Activated T-helper 2 cell treated with anti-CD3 and anti-CD28 coated beads, Interferon-gamma antibody, Interleukin-2, Interleukin-4, amounts not matched to agents 10 μg/mL and 5 μg/mL and 100 μg/mL, durations not matched to agents 14 hours and 24 hours and 36 hours (primary cell): ENCODE results near the gene DBNL. TPM values are rescaled to one million over a fixed set of nuclear protein-coding genes. Genes with fewer than 3 reads are reported as not detected.

Experiments
- DNase-seq: peaks from one replicate; pipeline ENCODE4 v3.0.0; 2021; ENCODE audit warnings: low spot score
- H3K27ac Mint-ChIP-seq: one replicate; pipeline ENCODE4 v1.8.0; 2021; ENCODE audit warnings: mixed read lengths
- H3K27me3 Mint-ChIP-seq: one replicate; pipeline ENCODE4 v1.8.0; 2021; ENCODE audit warnings: low read depth, mixed read lengths
- H3K36me3 Mint-ChIP-seq: one replicate; pipeline ENCODE4 v1.8.0; 2021; ENCODE audit warnings: low read depth, mixed read lengths
- H3K4me1 Mint-ChIP-seq: one replicate; pipeline ENCODE4 v1.8.0; 2021; ENCODE audit warnings: low read depth, mixed read lengths
- H3K4me3 Mint-ChIP-seq: one replicate; pipeline ENCODE4 v1.8.0; 2021; ENCODE audit warnings: low read depth, mild to moderate bottlenecking, moderate library complexity, mixed read lengths
- H3K9me3 Mint-ChIP-seq: one replicate; pipeline ENCODE4 v1.8.0; 2021; ENCODE audit warnings: mixed read lengths
- intact Hi-C: fragments of 100-400 bp; cut with micrococcal nuclease; formaldehyde crosslinking; loops from one replicate; pipeline ENCODE4 v1.15.1; 2023
- total RNA-seq: library from RNA; stranded (reverse); gene quantifications from 2 replicates; pipeline ENCODE4 v1.2.3, GENCODE V29; 2022

The DBNL gene
- total RNA-seq, 1 donor from 2014 or later = 143 TPM

DNA sequence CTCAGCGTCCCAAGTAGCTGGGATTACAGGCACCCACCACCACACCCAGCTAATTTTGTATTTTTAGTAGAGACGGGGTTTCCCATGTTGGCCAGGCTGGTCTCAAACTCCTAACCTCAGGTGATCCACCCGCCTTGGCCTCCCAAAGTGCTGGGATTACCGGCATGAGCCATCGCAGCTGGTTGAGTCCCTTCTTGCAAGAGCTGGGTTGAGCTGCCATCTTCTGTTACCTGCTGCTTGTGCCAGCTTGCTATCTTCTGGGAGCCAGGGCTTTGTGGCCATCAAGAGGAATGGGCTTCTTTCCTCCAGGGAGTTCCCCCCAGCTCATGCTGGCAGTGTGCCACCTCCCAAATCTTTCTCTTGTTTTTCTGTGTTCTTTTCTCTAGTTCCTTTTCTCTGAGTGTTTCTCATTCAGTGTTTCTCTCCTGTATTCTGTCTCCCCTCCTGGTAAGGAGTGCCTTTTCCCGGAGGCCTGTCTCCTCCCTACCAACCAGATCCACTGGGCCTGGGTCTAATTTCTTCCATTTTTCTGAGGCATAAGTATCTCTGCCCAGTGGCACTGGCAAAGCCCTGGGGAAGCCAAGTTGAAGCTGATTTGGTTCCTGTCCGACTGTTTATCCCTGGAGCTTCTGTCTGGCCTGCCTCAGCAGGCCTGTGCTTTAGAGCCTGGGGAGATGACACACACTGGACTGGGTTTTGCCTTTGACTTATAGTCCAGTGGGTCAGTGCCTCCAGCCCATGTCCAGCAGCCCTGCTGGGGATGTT lies 3.7 kb downstream of the DBNL start:
- Mint-ChIP-seq H3K27me3 (no peaks in the 10 kb centered on the region), H3K36me3 (peaks cover 69% of the 10 kb centered on the region), H3K4me3 (no peak overlapping the region), H3K4me1 (peaks cover 33% of the 10 kb centered on the region), H3K9me3 (no peaks in the 10 kb centered on the region), H3K27ac (no peak overlapping the region)
- intact Hi-C loops = no loop called here
- DNase-seq = no peak

DNA sequence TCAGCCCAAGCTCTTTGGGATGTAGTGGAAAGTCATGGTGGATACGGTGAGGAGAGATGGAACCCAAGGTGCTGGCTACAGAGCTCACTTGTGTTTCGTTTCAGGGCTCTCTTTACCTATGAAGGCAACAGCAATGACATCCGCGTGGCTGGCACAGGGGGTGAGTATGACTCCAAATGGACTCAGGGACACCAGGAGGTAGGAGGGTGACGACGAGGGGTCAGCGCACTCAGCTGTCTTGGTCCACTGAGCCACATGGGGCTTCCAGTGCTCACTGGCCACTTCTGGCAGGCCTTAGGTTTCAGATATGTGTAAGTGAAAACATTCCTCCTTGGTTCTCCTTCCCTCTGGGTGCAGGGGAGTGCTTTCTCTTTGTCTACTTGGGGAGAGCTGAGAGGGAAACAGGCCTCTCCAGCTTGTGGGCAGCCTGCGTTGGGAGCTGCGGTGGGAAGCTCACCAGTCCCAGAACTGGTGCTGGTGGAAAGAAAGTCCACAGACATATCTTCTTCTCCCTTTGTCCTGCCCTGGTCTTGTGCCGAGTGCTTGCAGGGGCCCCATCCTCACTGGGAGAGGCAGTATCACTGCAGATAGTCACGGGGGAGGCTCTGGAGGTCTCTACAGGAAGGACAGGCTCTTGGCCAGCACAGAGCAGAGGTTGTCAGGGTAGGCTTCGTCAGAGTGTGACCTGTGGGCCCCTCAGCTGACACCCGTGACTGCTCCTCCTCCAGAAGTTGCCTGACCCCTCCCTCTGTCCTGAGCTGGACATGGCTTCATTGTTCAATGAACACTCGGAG lies 5.8 kb downstream of the DBNL start:
- H3K36me3 Mint-ChIP-seq = peaks cover 72% of the 10 kb centered on the region
- no peaks in the 10 kb centered on the region for H3K9me3 Mint-ChIP-seq
- no peak for DNase-seq
- intact Hi-C loops = no loop called here
- H3K4me3 Mint-ChIP-seq = no peak overlapping the region
- no peaks in the 10 kb centered on the region for H3K27me3 Mint-ChIP-seq
- H3K27ac Mint-ChIP-seq = no peak overlapping the region
- peaks cover 29% of the 10 kb centered on the region for H3K4me1 Mint-ChIP-seq

DNA sequence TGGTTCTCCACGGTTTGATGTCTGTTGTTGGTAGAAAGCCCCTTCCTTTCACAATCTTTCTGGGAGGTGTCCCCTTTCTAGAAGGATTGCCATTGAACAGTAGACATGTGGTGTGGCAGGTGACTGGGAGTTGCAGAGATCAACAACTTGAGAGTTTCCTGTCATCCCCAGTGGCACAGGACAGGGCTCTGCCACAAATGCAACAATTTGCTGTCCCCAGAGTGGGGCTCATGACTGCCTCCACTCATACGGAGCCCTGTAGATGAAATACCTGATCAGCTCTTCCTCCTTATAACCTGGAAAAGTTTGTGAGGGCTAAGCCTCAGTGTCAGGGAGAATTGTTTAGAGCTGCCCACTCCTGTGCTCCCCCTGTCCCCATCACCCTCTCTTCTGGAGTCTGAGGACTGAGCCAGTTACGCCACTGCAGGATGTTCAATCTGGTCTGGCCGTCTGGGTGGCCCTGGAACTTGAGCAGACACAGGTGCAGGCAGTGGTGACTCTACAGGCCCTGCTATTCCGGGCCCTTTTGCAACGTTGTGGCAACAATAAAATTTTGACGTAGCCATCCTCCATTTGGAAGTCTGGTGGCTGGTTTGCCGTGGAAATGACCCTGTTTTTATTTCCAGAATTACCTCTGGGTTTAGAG lies 6.5 kb downstream of the DBNL start:
- no peak for DNase-seq
- no peak overlapping the region for H3K27ac Mint-ChIP-seq
- H3K4me3 Mint-ChIP-seq = no peak overlapping the region
- intact Hi-C loops = no loop called here
- H3K4me1 Mint-ChIP-seq = peaks cover 22% of the 10 kb centered on the region
- H3K27me3 Mint-ChIP-seq = no peaks in the 10 kb centered on the region
- no peaks in the 10 kb centered on the region for H3K9me3 Mint-ChIP-seq
- peaks cover 72% of the 10 kb centered on the region for H3K36me3 Mint-ChIP-seq

DNA sequence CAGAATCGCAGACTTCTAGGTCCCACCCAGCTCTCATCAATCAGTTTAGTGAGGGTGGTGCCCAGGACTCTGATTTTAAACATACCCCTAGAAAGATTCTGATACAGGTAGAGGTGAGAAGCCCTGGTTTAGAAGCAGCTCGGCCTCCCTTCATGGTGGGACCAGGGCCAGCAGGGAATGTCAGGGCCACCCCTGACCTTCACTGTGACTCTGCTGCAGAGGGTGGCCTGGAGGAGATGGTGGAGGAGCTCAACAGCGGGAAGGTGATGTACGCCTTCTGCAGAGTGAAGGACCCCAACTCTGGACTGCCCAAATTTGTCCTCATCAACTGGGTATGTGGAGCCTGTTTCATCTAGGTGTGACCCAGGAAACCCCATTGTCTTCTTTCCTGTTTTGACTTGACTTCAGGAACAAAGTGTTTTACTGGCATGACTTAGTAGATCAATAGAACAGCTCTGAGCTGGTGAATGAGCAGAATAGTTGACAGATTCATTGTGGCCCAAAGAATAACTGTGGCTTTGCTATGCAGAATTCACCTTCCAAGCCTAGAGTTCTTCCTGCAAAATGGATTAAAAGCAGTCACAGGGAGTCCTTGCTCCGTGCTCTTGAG lies 7.2 kb downstream of the DBNL start:
- Mint-ChIP-seq H3K27ac (no peak overlapping the region), H3K4me3 (no peak overlapping the region), H3K36me3 (peaks cover 72% of the 10 kb centered on the region), H3K27me3 (no peaks in the 10 kb centered on the region), H3K9me3 (no peaks in the 10 kb centered on the region), H3K4me1 (peaks cover 15% of the 10 kb centered on the region)
- DNase-seq = no peak
- intact Hi-C loops = no loop called here

DNA sequence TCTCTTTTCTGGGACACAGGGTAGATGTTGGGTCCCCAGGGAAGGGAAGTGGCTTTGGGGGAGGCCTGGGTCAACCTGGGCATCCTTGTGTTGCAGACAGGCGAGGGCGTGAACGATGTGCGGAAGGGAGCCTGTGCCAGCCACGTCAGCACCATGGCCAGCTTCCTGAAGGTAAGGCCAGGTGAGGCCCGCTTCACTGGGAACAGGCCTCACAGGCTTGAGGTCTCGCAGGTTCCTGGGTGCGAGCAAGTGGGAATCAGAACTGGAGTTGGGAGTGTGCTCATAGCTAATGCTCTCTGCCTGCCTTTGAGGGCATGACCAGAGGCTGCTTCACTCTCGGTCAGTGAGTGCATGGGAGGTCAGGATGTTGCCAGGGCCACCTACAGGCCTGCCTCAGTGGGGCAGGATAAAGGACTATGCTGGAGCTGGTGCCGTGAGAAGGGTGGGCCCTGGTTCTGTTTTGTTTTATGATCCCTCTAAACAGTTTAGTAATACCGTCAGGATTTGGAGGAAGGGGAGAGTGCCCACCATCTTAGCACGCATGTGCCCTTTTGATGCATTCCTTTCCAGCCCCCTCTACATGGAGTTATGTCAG lies 8.4 kb downstream of the DBNL start:
- H3K27ac Mint-ChIP-seq = no peak overlapping the region
- intact Hi-C loops = no loop called here
- H3K4me1 Mint-ChIP-seq = peaks cover 6% of the 10 kb centered on the region
- peaks cover 73% of the 10 kb centered on the region for H3K36me3 Mint-ChIP-seq
- DNase-seq = no peak
- H3K27me3 Mint-ChIP-seq = no peaks in the 10 kb centered on the region
- no peaks in the 10 kb centered on the region for H3K9me3 Mint-ChIP-seq
- H3K4me3 Mint-ChIP-seq = no peak overlapping the region

DNA sequence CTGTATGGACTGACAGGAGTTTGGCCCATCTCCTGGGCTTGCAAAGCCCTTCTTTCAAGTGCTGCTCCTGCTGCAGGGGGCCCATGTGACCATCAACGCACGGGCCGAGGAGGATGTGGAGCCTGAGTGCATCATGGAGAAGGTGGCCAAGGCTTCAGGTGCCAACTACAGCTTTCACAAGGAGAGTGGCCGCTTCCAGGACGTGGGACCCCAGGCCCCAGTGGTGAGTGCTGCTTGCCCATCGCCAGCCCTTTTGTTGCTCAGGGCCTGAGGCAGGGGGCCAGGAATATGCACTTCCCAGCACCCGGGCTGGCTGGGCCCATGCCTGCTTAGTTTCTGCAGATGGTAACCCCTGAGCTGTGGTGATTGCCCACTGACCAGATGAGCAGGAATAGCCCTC lies 12.2 kb downstream of the DBNL start:
- Mint-ChIP-seq H3K4me1 (no peaks in the 10 kb centered on the region), H3K36me3 (peaks cover 71% of the 10 kb centered on the region), H3K9me3 (no peaks in the 10 kb centered on the region), H3K27me3 (no peaks in the 10 kb centered on the region), H3K27ac (no peak overlapping the region), H3K4me3 (no peak overlapping the region)
- no peak for DNase-seq
- intact Hi-C loops = no loop called here

DNA sequence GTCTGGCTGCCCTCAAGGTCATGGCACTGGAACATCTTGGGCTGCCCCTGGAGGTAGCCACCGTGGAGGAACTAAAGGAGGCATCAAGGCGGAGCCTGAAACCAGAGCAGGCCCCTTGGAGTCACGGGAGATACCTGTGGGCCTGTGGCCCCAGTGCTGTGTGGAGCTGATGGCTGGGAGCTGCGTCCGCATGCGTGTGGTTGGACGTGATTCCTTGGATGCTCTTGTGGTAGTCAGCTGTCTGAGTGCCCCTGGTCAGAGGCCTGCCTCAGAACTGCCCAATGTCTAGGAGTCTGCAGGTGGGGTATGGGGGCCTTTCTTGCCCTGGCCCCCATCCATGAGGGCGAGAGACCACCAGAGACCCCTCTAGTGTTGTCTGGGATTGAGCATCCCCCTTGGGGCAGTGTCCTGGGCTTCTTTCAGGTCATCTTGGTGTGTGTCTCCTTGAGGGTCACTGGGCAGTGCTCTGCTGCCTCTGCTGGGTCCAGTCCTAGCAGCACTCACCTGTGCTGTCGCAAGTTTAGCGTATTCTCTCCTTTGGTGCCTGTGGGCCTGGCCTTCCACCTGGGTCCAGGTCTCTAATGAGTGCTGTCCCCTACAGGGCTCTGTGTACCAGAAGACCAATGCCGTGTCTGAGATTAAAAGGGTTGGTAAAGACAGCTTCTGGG lies 12.8 kb downstream of the DBNL start:
- Mint-ChIP-seq H3K27ac (no peak overlapping the region), H3K36me3 (peaks cover 69% of the 10 kb centered on the region), H3K27me3 (no peaks in the 10 kb centered on the region), H3K4me1 (no peaks in the 10 kb centered on the region), H3K9me3 (no peaks in the 10 kb centered on the region), H3K4me3 (no peak overlapping the region)
- intact Hi-C loops = no loop called here
- DNase-seq = no peak

DNA sequence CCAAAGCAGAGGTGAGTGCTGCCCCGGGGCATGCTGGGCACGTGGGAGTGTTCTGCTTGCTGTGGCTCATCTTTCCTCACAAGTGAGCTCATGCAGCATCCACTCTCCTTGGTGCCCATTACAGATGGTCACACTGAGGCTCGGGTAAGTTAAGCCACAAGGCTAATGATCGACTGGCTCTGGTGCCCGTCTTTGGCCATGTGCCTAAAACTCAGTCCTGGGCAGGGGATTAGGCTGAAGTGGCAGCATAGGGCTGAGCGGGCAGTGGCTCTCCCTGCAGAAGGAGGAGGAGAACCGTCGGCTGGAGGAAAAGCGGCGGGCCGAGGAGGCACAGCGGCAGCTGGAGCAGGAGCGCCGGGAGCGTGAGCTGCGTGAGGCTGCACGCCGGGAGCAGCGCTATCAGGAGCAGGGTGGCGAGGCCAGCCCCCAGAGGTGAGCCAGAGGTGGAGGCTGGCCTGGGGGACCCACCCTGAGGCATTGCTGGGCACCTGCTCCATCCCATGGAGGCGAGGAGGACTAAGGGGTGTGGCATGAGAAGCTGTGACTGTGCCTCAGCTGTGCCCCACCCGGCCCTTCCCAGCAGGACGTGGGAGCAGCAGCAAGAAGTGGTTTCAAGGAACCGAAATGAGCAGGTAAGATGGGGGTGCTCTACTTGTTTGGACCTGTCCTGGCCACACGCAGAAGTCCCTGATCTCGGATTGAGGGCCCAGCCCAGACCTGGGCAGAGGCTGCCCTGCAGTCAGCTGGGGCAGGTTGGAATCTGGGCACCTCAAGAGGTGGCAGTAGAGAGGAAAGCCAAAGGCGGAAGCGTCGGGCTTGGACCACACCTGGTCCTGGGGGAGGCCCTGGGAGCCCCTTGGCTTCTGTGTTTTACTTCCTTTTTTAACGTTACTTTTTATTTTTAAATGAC lies 13.6 kb downstream of the DBNL start:
- no peak overlapping the region for H3K27ac Mint-ChIP-seq
- no peaks in the 10 kb centered on the region for H3K27me3 Mint-ChIP-seq
- no peaks in the 10 kb centered on the region for H3K4me1 Mint-ChIP-seq
- DNase-seq = no peak
- no peaks in the 10 kb centered on the region for H3K9me3 Mint-ChIP-seq
- intact Hi-C loops = no loop called here
- H3K4me3 Mint-ChIP-seq = no peak overlapping the region
- H3K36me3 Mint-ChIP-seq = peaks cover 62% of the 10 kb centered on the region

DNA sequence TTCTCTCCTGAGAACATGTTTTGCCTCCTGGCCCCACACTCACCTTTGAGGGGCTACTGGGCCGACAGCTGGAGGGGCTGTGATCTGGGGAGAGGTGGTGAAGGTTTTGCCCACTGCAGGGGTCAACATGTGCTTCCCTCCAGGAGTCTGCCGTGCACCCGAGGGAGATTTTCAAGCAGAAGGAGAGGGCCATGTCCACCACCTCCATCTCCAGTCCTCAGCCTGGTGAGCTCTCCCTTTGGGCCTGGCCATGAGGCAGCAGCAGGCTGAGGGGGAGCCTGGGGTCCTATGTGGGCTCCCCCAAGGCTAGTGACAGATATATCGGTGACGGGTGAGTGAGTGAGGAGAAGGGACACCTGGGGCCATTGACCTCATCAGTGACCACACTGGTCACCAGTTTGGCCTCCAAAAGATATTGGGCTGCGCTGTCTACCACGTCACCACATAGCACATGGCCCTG lies 14.3 kb downstream of the DBNL start:
- DNase-seq = no peak
- no peak overlapping the region for H3K27ac Mint-ChIP-seq
- no peaks in the 10 kb centered on the region for H3K9me3 Mint-ChIP-seq
- H3K36me3 Mint-ChIP-seq = peaks cover 63% of the 10 kb centered on the region
- no peaks in the 10 kb centered on the region for H3K27me3 Mint-ChIP-seq
- H3K4me3 Mint-ChIP-seq = no peak overlapping the region
- no peaks in the 10 kb centered on the region for H3K4me1 Mint-ChIP-seq
- intact Hi-C loops = no loop called here

DNA sequence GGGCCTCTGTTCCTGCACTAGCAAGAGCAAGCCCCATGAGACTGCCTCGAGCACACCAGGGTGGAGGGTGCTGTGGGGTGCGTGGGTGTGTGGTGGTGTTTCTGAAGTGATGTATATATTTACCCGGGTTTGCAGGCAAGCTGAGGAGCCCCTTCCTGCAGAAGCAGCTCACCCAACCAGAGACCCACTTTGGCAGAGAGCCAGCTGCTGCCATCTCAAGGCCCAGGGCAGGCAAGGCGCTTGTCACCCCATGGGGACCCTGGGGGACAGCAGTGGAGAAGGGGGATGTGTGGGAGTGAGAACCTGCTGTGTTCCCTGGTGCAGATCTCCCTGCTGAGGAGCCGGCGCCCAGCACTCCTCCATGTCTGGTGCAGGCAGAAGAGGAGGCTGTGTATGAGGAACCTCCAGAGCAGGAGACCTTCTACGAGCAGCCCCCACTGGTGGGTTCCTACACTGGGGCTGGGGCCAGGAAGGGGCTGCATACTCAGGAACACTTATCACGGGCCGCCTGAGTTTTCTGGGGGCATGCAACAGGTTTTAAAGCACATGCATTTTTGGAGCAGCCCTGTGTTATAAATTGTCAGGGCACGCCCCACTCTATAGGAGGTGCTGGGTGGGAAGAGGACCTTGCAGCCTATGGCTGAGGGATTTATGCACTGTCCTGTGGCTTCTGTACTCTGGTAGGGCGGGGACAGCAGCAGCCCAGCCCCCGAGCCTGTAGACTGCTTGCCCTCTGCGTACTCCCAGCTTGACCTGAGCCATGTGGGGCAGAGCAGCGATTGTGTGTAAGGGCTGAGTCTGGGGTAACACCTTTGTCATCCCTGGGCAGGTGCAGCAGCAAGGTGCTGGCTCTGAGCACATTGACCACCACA lies 15.0 kb downstream of the DBNL start:
- Mint-ChIP-seq H3K4me3 (no peak overlapping the region), H3K9me3 (no peaks in the 10 kb centered on the region), H3K36me3 (peaks cover 63% of the 10 kb centered on the region), H3K27me3 (no peaks in the 10 kb centered on the region), H3K27ac (peak overlapping the region; percentile 33), H3K4me1 (no peaks in the 10 kb centered on the region)
- no peak for DNase-seq
- intact Hi-C loops = no loop called here
